DMS 273 treated with DMSO at 0.1 percent for 48 hours (cell line): ENCODE data around the gene HDGFL3.
"Not testable (repeated sequence)": the region's sequence is repeated elsewhere in the genome, so short reads cannot be mapped to it uniquely, and the experiment has no call there.

Source experiments
- DNase-seq: peaks from one replicate; lab custom pipeline; 2025; lab: John Stamatoyannopoulos, UW

The HDGFL3 gene

DNA sequence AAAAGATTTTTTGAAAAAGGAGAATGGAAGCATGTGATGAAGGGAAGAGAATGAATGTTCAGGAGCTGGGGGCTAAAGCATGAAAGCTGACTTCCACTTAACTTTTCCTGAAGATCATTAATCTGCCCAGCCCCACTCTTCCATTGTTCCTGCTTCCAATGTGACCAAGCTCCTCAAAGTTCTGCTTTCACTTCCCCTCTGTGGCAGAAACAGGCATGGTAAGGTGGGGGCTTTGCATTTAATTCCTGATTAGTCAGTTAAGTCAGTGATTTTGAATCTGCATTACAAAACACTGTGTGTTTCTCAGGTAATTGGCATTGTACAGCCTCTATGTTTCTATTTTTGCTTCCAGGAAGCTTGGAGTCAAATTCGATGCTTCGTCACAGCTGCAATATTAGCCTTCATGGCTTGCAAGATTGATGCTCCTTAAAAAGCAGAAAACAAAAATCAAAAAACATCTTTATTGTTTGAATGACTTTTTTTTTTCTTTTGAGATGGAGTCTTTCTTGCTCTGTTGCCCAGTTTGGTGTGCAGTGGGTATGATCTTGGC is 107.5 kb downstream of the HDGFL3 start:
- DNase-seq, result no peak

DNA sequence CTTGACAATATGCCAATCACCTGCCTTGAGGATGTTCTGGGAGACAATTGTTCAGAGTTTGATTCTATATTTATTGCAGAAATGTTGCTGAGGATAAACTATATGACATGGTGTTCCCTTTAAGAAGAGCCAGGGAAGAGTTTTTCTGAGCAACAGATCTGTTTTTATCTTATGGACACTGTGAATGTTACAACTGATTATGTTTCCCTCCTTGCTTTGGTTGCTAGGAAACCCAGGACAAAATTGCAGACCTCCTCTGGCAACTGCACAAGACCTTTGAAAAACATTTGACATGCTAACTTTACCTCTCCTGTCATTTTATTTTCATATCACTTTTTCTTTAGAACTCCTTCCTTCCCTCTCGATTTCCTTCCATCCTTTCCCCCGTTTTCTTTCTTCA is 108.3 kb downstream of the HDGFL3 start:
- no peak for DNase-seq

- DNase-seq, result no peak
Observed at GRCh38 chr15:83098079-83098478, 109.5 kb downstream of the HDGFL3 start.

- DNase-seq, result no peak
Observed at GRCh38 chr15:83094583-83094982, 113.0 kb downstream of the HDGFL3 start.

DNA sequence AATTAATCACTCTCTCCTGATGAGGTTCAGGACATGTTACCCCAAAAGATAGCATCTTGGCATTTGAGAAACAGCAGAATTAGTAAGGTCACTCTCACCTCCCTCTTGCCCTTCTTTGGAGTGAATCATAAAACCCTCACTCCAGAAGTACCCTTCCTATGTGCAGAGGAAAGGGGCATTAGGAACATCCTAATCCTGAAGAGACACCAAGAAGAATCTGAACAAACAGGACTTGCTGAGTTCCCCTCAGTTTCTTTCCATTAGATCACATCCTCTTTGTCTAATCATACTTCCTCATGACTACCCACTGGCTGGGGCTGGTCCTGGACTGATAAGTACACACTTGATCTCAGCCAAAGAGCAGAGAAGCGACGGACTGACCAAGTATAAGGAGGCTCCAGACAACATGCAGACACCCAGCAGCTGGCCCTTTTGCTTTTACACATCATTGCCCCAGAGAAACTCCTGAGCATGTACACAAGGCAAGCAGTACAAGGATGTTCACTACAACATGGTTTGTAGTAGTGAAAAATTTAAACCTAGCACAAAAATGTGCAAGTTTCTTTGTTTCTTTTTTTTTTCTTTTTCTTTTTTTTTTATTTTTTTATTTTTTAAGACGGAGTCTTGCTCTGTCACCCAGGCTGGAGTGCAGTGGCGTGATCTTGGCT is 115.2 kb downstream of the HDGFL3 start:
- DNase-seq, result no peak

GRCh38 chr15:83091965-83092308 is 115.7 kb downstream of the HDGFL3 start:
- not testable (repeated sequence) for DNase-seq

GRCh38 chr15:83090465-83090864 is 117.2 kb downstream of the HDGFL3 start:
- no peak for DNase-seq

GRCh38 chr15:83088876-83089275 is 118.7 kb downstream of the HDGFL3 start:
- no peak for DNase-seq

DNA sequence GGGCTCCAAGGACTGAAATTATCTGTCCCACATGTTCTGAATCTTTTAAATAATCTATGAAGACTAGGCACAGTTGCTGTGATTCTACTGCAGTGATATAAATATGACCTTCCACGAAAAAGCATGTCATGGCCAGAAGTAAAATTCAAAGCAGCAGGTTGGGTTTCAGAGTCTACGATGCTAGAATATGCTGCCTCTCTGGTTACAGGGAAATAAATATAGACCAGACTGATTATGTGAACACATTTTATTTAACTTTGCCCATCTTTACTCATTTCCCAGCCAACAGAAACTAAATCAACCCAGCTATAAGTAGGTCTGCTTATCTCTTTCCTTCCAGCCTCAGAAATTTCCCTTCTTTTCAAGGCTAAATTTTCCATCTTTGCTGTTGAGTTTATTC is 120.0 kb downstream of the HDGFL3 start:
- no peak for DNase-seq

DNA sequence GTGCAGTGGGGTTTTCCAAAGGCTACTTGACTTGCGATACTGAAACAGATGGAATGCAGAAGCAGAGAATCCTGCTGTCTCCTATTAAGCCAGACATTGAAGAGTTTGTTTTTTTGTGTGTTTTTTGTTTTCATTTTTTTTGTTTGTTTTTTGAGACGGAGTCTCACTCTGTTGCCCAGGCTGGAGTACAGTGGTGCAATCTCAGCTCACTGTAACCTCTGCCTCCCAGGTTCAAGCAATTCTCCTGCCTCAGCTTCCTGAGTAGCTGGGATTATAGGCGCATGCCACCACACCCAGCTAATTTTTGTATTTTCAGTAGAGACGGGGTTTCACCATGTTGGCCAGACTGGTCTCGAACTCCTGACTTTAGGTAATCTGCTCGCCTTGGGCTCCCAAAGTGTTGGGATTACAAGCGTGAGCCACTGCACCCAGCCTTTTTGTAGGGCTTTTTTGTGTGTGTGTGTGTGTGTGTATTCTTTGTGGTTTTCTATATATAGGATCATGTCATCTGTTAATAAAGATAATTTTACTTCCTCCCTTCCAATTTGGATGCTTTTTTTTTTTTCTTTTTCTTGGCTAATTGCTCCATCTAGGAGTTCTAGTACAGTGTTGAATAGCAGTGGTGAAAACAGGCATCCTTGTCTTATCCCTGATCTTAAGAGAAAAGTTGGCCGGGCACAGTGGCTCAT is 121.6 kb downstream of the HDGFL3 start:
- DNase-seq, result not testable (repeated sequence)

DNA sequence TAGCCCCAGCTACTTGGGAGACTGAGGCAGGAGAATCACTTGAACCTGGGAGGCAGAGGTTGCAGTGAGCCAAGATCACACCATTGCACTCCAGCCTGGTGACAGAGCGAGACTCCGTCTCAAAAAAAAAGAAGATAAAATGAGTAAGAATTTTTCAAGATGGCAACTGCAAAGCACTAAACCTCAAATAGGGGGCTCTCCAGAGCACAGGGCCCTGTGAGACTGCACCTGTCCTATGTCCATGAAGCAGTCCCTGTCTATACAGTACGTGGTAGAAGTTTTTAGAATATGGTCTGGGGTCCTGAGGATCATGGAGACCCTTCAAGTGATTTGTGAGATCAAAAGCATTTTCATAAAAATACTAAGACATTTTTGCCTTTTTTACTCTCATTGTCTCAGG is 122.2 kb downstream of the HDGFL3 start:
- DNase-seq, result not testable (repeated sequence)

DNA sequence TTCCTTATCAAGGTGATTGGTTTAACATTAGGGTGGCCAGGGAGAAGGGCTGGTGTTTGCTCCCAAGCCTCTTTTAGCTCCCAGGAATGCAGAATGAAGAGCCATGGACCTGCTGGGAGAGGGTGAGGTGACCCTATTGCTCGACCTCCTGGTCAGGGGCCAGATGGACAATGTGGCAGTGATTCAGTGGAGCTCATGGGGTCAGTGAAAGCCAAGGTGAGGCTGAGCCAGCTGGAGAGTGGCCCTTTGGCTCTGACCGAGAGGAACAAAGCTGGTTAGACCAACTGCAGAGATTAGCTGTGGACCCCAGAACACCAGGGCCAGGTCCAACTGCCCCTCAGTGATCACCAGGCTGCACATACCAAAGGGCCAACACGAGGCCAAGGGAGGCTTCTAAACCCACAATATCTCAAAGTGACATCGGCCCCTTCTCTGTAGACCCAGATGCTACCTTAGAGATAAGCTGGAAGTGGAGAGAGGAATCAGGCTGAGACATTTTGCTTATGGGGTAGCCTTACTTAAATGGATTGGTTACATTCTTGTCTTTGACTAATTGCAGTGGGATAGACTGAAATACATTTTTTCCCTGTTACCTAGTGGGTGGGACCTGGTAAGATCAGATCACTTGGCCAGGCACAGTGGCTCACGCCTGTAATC is 124.8 kb downstream of the HDGFL3 start:
- no peak for DNase-seq

GRCh38 chr15:83081256-83082014 is 126.2 kb downstream of the HDGFL3 start:
- DNase-seq, result no peak

- no peak for DNase-seq
Observed at GRCh38 chr15:83078712-83079111, 128.9 kb downstream of the HDGFL3 start.
